ENCODE data around the gene RCCD1. TPM values are rescaled to one million over a fixed set of nuclear protein-coding genes. Genes with fewer than 3 reads are reported as not detected.

RCCD1 gene
- total RNA-seq, 2 experiments from 2014 or later, result 28.9 to 37.4 TPM

Other genes with a start within 250 kb of the RCCD1 start
- 10 to 100 TPM; 59.5 to 73.7 TPM for gene BLM, start 237.5 kb upstream of the RCCD1 start, total RNA-seq
- 100 to 1,000 TPM; 406 to 422 TPM for gene FURIN, start 86.3 kb upstream of the RCCD1 start, total RNA-seq
- 10 to 100 TPM; 12.2 to 15.6 TPM for gene FES, start 70.4 kb upstream of the RCCD1 start, total RNA-seq
- gene MAN2A2, start 51.6 kb upstream of the RCCD1 start, total RNA-seq, result 100 to 1,000 TPM in 1 of 2 experiments, 10 to 100 TPM in 1; 76.6 to 104 TPM
- gene HDDC3, start 22.3 kb upstream of the RCCD1 start, total RNA-seq, result 10 to 100 TPM; 34.2 to 41.2 TPM
- gene UNC45A, start 19.6 kb upstream of the RCCD1 start, total RNA-seq, result 10 to 100 TPM; 51.4 to 65.6 TPM
- gene PRC1, start 39.7 kb downstream of the RCCD1 start, total RNA-seq, result 100 to 1,000 TPM; 111 to 157 TPM
- gene VPS33B, start 67.7 kb downstream of the RCCD1 start, total RNA-seq, result 10 to 100 TPM; 22.8 to 25.9 TPM
- gene SV2B, start 145.4 kb downstream of the RCCD1 start, total RNA-seq, result under 1 TPM; 0.05 TPM